GM19452 (cell line): ENCODE results near the gene ANKRD30B.
"Not testable (repeated sequence)": the region's sequence is repeated elsewhere in the genome, so short reads cannot be mapped to it uniquely, and the experiment has no call there.

ENCODE experiments used
- ATAC-seq: cut with Tn5 transposase; IDR thresholded peaks from one replicate; pipeline ENCODE4 v1.9.1; 2021; ENCODE audit not compliant: unreplicated experiment

The ANKRD30B gene

GRCh38 chr18:14841607-14842006, 93.6 kb downstream of the ANKRD30B start:
- ATAC-seq = not testable (repeated sequence)

GRCh38 chr18:14851533-14851932, 103.6 kb downstream of the ANKRD30B start:
- not testable (repeated sequence) for ATAC-seq

- not testable (repeated sequence) for ATAC-seq
Measured at GRCh38 chr18:14855634-14856033, 107.7 kb downstream of the ANKRD30B start.

- ATAC-seq = not testable (repeated sequence)
Measured at GRCh38 chr18:14856256-14856655, 108.3 kb downstream of the ANKRD30B start.

GRCh38 chr18:14858514-14858913, 110.5 kb downstream of the ANKRD30B start:
- not testable (repeated sequence) for ATAC-seq

GRCh38 chr18:14859995-14860394, 112.0 kb downstream of the ANKRD30B start:
- not testable (repeated sequence) for ATAC-seq

GRCh38 chr18:14866426-14866825, 118.5 kb downstream of the ANKRD30B start:
- ATAC-seq = not testable (repeated sequence)

- ATAC-seq = not testable (repeated sequence)
Measured at GRCh38 chr18:14867988-14868387, 120.0 kb downstream of the ANKRD30B start.

- not testable (repeated sequence) for ATAC-seq
Measured at GRCh38 chr18:14868825-14869224, 120.9 kb downstream of the ANKRD30B start.

- not testable (repeated sequence) for ATAC-seq
Measured at GRCh38 chr18:14878826-14879225, 130.9 kb downstream of the ANKRD30B start.

GRCh38 chr18:14900435-14900834, 152.5 kb downstream of the ANKRD30B start:
- ATAC-seq = no peak
